HEK293T (cell line): ENCODE measurements around the gene POFUT2.

Experiments used
- LEF1 ChIP-seq: fragments of 450-650 bp; IDR thresholded peaks from 2 replicates; pipeline ENCODE4 v1.6.1; 2017; ENCODE audit warnings: mild to moderate bottlenecking, borderline replicate concordance
- SP1 ChIP-seq: fragments of 450-650 bp; IDR thresholded peaks from 2 replicates; pipeline ENCODE4 v1.6.1; 2017

DNA sequence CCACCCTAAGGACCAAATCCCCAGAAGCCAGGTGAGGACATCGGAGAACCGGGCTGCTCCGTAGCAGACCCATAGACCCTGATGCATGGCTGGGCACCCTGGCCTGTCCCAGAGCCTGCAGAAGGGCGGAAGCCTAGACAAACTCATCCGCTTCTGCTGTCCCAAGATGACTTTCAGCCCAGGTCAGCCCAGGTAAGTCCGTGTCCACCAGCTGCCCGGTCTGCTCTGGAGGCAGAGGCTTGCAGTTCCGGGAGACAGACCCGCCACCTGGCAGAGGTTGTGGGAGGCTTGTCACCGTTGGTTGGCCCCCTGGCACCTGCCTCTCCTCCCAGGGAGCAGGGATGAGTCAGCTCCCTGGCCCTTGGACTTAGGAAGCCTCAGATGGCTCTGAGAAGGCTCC, 22.8 kb upstream of the POFUT2 start:
- no peak for TF ChIP-seq SP1
- TF ChIP-seq LEF1 = no peak
